Measurements from ENCODE around the gene SSBP1.
"Not testable (repeated sequence)": the region's sequence is repeated elsewhere in the genome, so short reads cannot be mapped to it uniquely, and the experiment has no call there.

GRCh38 chr7:141689072-141689825 lies 48.9 kb upstream of the SSBP1 start:
- TF ChIP-seq SMC3 (IDR thresholded peaks at IDR 0.05); CTCF (IDR thresholded peaks at IDR 0.05); HMGXB4 (CRISPR knock-in tag; IDR thresholded peaks at IDR 0.05; ENCODE audit: borderline replicate concordance); ZSCAN20 (CRISPR knock-in tag; IDR thresholded peaks at IDR 0.05); KDM1A (IDR thresholded peaks at IDR 0.05; ENCODE audit: low read depth); EP300 (IDR thresholded peaks at IDR 0.05); HES2 (IDR thresholded peaks at IDR 0.05); MAX (IDR thresholded peaks at IDR 0.05); USF2 (IDR thresholded peaks at IDR 0.05); PBX3 (IDR thresholded peaks at IDR 0.05); CBX8 (IDR thresholded peaks at IDR 0.05); ZNF302 (CRISPR knock-in tag; IDR thresholded peaks at IDR 0.05): not testable (repeated sequence)
